Cardiac muscle cell (in vitro differentiated cells and primary cell): ENCODE measurements around the gene CHCHD3. TPM values are rescaled to one million over a fixed set of nuclear protein-coding genes. Genes with fewer than 3 reads are reported as not detected.

Experiments used
- DNase-seq, 2 donors: peaks; one replicate each; pipeline versions ENCODE4 v3.0.0 to v3.0.0-alpha.2; 2010 to 2017; ENCODE audit warnings: low read depth in 1 of 2, low spot score in 1 of 2
- H3K27ac ChIP-seq: fragments of 200-600 bp; sonication (generic); 2 replicates; pipeline ENCODE4 v1.5.1; 2016
- H3K27me3 ChIP-seq: fragments of 200-600 bp; sonication (generic); 2 replicates; pipeline ENCODE4 v1.6.0; 2016; ENCODE audit warnings: control low read depth
- H3K36me3 ChIP-seq: fragments of 200-600 bp; sonication (generic); 2 replicates; pipeline ENCODE4 v1.5.1; 2016; ENCODE audit warnings: control low read depth
- H3K4me1 ChIP-seq: fragments of 200-600 bp; sonication (generic); 2 replicates; pipeline ENCODE4 v1.8.1; 2017; ENCODE audit warnings: low read depth, mild to moderate bottlenecking, mixed run types
- H3K4me3 ChIP-seq: fragments of 200-600 bp; sonication (generic); 2 replicates; pipeline ENCODE4 v1.5.1; 2016; ENCODE audit warnings: mild to moderate bottlenecking
- H3K9me3 ChIP-seq: fragments of 200-600 bp; sonication (generic); 2 replicates; pipeline ENCODE4 v1.5.1; 2017; ENCODE audit warnings: low read depth, mild to moderate bottlenecking, control low read depth
- polyA plus RNA-seq: library from polyadenylated mRNA; unstranded; fragments of >200 nt; fragmentation: Nextera tagmentation; extraction: Ambion mirVana; gene quantifications from 2 replicates; pipeline ENCODE4 v1.2.1, GENCODE V29; 2016
- total RNA-seq: library from RNA; depleted of rRNA; stranded (reverse); fragments of >200 nt; gene quantifications from 2 replicates; pipeline ENCODE4 v1.2.3, GENCODE V29; 2016
- TF ChIP-seq, protein P1 (sequence below): IDR thresholded peaks from 2 replicates; pipeline ENCODE4 v1.5.1; 2012; ENCODE audit warnings: low read depth, mild to moderate bottlenecking, low read length

Gene CHCHD3
- total and polyA plus RNA-seq, 2 experiments from 2014 or later = 95.1 to 127 TPM

DNA sequence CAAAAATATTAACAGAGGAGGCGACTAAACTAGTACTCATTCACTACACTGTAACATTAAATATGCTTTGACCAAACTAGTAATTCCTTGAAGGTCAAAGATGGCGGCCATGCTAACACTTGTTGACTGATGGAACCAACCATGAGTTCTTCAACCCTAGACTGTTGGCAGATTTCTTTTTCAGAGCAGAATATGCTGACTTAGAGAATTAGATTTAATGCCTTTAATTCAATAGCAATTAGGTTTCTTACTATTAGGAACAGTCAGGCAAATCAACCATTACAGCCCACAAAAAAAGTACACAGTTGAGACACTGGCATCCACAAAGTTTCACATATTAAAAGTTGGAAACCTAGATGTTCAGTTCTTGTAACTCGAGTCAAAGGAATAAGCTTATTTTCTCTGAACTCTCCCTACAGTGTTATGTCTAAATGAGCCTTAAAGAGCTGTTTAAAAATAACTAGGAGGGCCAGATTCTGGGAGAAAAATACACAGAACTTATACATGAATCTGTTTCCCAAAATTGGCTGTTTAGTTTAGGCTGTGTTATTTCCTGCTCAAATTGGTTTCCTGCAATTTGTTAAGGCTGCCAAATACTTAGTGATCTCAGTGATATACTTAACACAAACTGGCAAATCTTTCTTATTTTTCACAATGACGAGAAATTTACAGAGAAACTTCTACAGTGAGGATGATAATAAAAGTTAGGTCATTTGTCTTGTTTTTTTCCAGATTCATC is 17.6 kb downstream of the CHCHD3 start:
- no peak overlapping the region for H3K4me3 ChIP-seq
- no peak overlapping the region for H3K27ac ChIP-seq
- H3K9me3 ChIP-seq = no peaks in the 10 kb centered on the region
- H3K36me3 ChIP-seq = peaks cover 2% of the 10 kb centered on the region
- peaks cover 12% of the 10 kb centered on the region for H3K4me1 ChIP-seq
- H3K27me3 ChIP-seq = no peaks in the 10 kb centered on the region
- no peak for DNase-seq
- TF ChIP-seq, protein P1, sequence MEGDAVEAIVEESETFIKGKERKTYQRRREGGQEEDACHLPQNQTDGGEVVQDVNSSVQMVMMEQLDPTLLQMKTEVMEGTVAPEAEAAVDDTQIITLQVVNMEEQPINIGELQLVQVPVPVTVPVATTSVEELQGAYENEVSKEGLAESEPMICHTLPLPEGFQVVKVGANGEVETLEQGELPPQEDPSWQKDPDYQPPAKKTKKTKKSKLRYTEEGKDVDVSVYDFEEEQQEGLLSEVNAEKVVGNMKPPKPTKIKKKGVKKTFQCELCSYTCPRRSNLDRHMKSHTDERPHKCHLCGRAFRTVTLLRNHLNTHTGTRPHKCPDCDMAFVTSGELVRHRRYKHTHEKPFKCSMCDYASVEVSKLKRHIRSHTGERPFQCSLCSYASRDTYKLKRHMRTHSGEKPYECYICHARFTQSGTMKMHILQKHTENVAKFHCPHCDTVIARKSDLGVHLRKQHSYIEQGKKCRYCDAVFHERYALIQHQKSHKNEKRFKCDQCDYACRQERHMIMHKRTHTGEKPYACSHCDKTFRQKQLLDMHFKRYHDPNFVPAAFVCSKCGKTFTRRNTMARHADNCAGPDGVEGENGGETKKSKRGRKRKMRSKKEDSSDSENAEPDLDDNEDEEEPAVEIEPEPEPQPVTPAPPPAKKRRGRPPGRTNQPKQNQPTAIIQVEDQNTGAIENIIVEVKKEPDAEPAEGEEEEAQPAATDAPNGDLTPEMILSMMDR = no peak

DNA sequence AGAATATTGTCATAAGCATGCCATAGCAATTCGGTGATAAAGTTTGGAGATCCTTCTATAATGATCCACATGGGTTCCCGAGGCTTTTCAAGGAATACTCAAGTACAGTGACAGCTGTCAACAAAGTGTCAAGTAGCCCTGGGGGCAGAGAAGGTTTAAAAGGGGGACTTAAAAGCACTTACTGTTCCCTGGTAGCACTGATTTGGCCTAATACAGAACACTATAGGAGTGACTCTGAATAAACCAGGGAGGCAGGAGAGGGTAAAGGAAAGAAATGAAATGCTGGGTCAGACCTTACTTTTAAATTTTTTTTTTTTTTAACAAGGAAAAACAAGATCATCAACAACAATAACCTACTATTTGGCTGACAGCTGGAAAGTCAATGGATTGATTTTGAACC is 20.1 kb downstream of the CHCHD3 start:
- no peaks in the 10 kb centered on the region for H3K36me3 ChIP-seq
- H3K27me3 ChIP-seq = no peaks in the 10 kb centered on the region
- no peaks in the 10 kb centered on the region for H3K9me3 ChIP-seq
- TF ChIP-seq, protein P1 = no peak
- peak overlapping the region; percentile 6 for H3K27ac ChIP-seq
- H3K4me3 ChIP-seq = no peak overlapping the region
- DNase-seq = peak in 1 of 2 donors; percentile 17
- peaks cover 12% of the 10 kb centered on the region for H3K4me1 ChIP-seq

DNA sequence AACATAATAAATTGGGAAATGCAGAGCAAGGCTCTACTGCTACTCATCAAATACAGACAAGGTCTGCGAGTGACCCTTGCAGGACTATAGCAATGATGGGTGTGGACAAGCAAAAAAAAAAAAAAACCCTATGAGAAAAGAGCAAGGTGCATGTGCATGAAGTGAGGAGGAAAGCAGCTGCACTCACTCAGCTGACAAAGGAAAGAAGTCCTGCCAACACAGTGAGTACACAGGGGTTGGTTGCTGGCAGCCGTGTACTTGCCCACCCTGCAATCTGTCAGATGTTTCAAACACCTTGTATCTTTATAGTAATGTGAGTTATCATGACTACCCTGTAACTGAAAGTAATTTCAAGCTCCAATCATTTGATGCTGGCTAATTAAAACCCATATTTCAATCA is 20.5 kb downstream of the CHCHD3 start:
- TF ChIP-seq, protein P1 = no peak
- H3K4me1 ChIP-seq = peaks cover 12% of the 10 kb centered on the region
- H3K9me3 ChIP-seq = no peaks in the 10 kb centered on the region
- peak; percentile 29 to 63 for DNase-seq
- no peaks in the 10 kb centered on the region for H3K27me3 ChIP-seq
- H3K4me3 ChIP-seq = no peak overlapping the region
- H3K27ac ChIP-seq = peak overlapping the region; percentile 6
- H3K36me3 ChIP-seq = no peaks in the 10 kb centered on the region

GRCh38 chr7:133060004-133060403 is 21.9 kb downstream of the CHCHD3 start:
- no peak for DNase-seq
- H3K4me1 ChIP-seq = peaks cover 12% of the 10 kb centered on the region
- no peaks in the 10 kb centered on the region for H3K9me3 ChIP-seq
- TF ChIP-seq, protein P1 = no peak
- H3K4me3 ChIP-seq = no peak overlapping the region
- H3K27me3 ChIP-seq = no peaks in the 10 kb centered on the region
- H3K27ac ChIP-seq = no peak overlapping the region
- no peaks in the 10 kb centered on the region for H3K36me3 ChIP-seq

- no peak for DNase-seq
- no peak overlapping the region for H3K27ac ChIP-seq
- no peaks in the 10 kb centered on the region for H3K9me3 ChIP-seq
- no peak overlapping the region for H3K4me3 ChIP-seq
- no peaks in the 10 kb centered on the region for H3K27me3 ChIP-seq
- TF ChIP-seq, protein P1 = no peak
- H3K4me1 ChIP-seq = peaks cover 12% of the 10 kb centered on the region
- H3K36me3 ChIP-seq = no peaks in the 10 kb centered on the region
Observed at GRCh38 chr7:133059263-133059662, 22.6 kb downstream of the CHCHD3 start.
